Measurements from ENCODE around the gene RMP24.

- no peak for TF ChIP-seq CTCF (IDR thresholded peaks at IDR 0.05 in 8 of 11, conservative IDR thresholded peaks at IDR 0.05 in 3 of 11)
- no peak for TF ChIP-seq POLR2AphosphoS5 (IDR thresholded peaks at IDR 0.05)
- TF ChIP-seq POLR2A (IDR thresholded peaks at IDR 0.05), result no peak
These were observed 56.4 kb downstream of the RMP24 start for GRCh38 chr18:36028859-36029258.

Measured in spleen (tissue), 7 donors.